K562 (cell line): ENCODE results near the gene PPT2. TPM values are rescaled to one million over a fixed set of nuclear protein-coding genes. Genes with fewer than 3 reads are reported as not detected.

Experiments
- AFF1 ChIP-seq, 2 experiments: fragments of 450-650 bp; IDR thresholded peaks; 2 replicates each; pipeline ENCODE4 v1.6.1; 2018; ENCODE audit warnings: mild to moderate bottlenecking in 2 of 2, low read depth in 1 of 2; ENCODE audit not compliant: partially characterized antibody in 2 of 2
- DPF2 ChIP-seq: fragments of 450-650 bp; IDR thresholded peaks from 2 replicates; pipeline ENCODE4 v1.6.1; 2016
- E2F5 ChIP-seq: sonication (generic); formaldehyde crosslinking; IDR thresholded peaks from 2 replicates; pipeline ENCODE4 v1.8.0; 2022; ENCODE audit warnings: mild to moderate bottlenecking, missing genetic modification reagents
- EP400 ChIP-seq: fragments of 450-650 bp; IDR thresholded peaks from 2 replicates; pipeline ENCODE4 v1.6.1; 2017; ENCODE audit warnings: antibody characterized with exemption, mild to moderate bottlenecking, moderate library complexity
- ETS2 ChIP-seq: IDR thresholded peaks from 2 replicates; pipeline ENCODE4 v1.6.1; 2016; ENCODE audit warnings: borderline replicate concordance, missing genetic modification characterization, mild to moderate bottlenecking, moderate library complexity, missing compliant biosample characterization; ENCODE audit not compliant: poor library complexity, severe bottlenecking
- FOXP1 ChIP-seq: sonication (generic); formaldehyde crosslinking; IDR thresholded peaks from 2 replicates; pipeline ENCODE4 v1.8.0; 2022; ENCODE audit warnings: mild to moderate bottlenecking, missing genetic modification reagents
- KAT8 ChIP-seq: fragments of 450-650 bp; IDR thresholded peaks from 2 replicates; pipeline ENCODE4 v1.6.1; 2016; ENCODE audit warnings: low read depth, mild to moderate bottlenecking
- KDM5B ChIP-seq: fragments of 200-600 bp; sonication (generic); IDR thresholded peaks from 2 replicates; pipeline ENCODE4 v1.6.1; 2012; ENCODE audit warnings: low read depth, mild to moderate bottlenecking, moderate library complexity, low read length, control low read depth, inconsistent platforms; ENCODE audit not compliant: insufficient replicate concordance
- KLF16 ChIP-seq: IDR thresholded peaks from 2 replicates; pipeline ENCODE4 v1.6.1; 2016; ENCODE audit warnings: antibody characterized with exemption
- PHB ChIP-seq: fragments of 250-450 bp; sonication (Bioruptor Pico); IDR thresholded peaks from 2 replicates; pipeline ENCODE4 v1.5.0; 2021
- RFX1 ChIP-seq: fragments of 450-650 bp; IDR thresholded peaks from 2 replicates; pipeline ENCODE4 v1.6.1; 2016; ENCODE audit warnings: mild to moderate bottlenecking, moderate library complexity
- RNF2 ChIP-seq: sonication (generic); IDR thresholded peaks from 2 replicates; pipeline ENCODE4 v1.6.1; 2016
- TBP ChIP-seq: optimal IDR thresholded peaks from 2 replicates; pipeline ENCODE3; 2011; ENCODE audit warnings: low read depth, low read length, improper control_type of control experiment
- TSC22D4 ChIP-seq: fragments of 450-650 bp; IDR thresholded peaks from 2 replicates; pipeline ENCODE4 v1.6.1; 2016; ENCODE audit warnings: missing genetic modification characterization, missing biosample characterization, control low read depth
- ZNF431 ChIP-seq: sonication (generic); formaldehyde crosslinking; IDR thresholded peaks from 2 replicates; pipeline ENCODE4 v1.8.0; 2022; ENCODE audit warnings: mild to moderate bottlenecking, missing genetic modification reagents
- polyA plus RNA-seq, 8 experiments: library from polyadenylated mRNA; depleted of rRNA in 4 of 8; stranded (reverse) in 5 of 8; unstranded in 3 of 8; fragments of >200 nt; fragmentation: Nextera tagmentation in 2 of 8; fragmentation: Illumina TruSeq in 1 of 8; extraction: Ambion mirVana in 2 of 8; extraction: Trizol in 1 of 8; gene quantifications; 2 replicates each; pipeline versions ENCODE4 v1.2.1 to v1.2.3, GENCODE V29; 2011 to 2014; ENCODE audit warnings: inconsistent platforms in 1 of 8, missing spikeins in 1 of 8
- total RNA-seq, 7 experiments: library from RNA; depleted of rRNA in 6 of 7; stranded (reverse); fragments of >200 nt in 6 of 7; fragmentation: Illumina TruSeq in 2 of 7; extraction: Trizol in 2 of 7; gene quantifications; 2 replicates each; pipeline versions ENCODE4 v1.2.1 to v1.2.3, GENCODE V29; 2011 to 2021; ENCODE audit warnings: low replicate concordance in 1 of 7
- TF ChIP-seq, protein P1 (sequence below): IDR thresholded peaks from 3 replicates; pipeline ENCODE4 v1.6.1; 2011; ENCODE audit warnings: borderline replicate concordance, mild to moderate bottlenecking; ENCODE audit not compliant: insufficient read length, insufficient read depth
- TF ChIP-seq, protein P2 (sequence below): sonication (generic); formaldehyde crosslinking; IDR thresholded peaks from 2 replicates; pipeline ENCODE4 v1.8.0; 2022; ENCODE audit warnings: missing genetic modification reagents, mild to moderate bottlenecking, borderline replicate concordance
- TF ChIP-seq, protein P3 (sequence below): fragments of 450-650 bp; IDR thresholded peaks from 2 replicates; pipeline ENCODE4 v1.6.1; 2016; ENCODE audit warnings: antibody characterized with exemption

Gene PPT2
- total and polyA plus RNA-seq, 9 of the 15 experiments (the other 6 are each of a cell fraction or from before 2014, with no cell fraction given): 27.4 to 98.8 (median 69.9) TPM

DNA sequence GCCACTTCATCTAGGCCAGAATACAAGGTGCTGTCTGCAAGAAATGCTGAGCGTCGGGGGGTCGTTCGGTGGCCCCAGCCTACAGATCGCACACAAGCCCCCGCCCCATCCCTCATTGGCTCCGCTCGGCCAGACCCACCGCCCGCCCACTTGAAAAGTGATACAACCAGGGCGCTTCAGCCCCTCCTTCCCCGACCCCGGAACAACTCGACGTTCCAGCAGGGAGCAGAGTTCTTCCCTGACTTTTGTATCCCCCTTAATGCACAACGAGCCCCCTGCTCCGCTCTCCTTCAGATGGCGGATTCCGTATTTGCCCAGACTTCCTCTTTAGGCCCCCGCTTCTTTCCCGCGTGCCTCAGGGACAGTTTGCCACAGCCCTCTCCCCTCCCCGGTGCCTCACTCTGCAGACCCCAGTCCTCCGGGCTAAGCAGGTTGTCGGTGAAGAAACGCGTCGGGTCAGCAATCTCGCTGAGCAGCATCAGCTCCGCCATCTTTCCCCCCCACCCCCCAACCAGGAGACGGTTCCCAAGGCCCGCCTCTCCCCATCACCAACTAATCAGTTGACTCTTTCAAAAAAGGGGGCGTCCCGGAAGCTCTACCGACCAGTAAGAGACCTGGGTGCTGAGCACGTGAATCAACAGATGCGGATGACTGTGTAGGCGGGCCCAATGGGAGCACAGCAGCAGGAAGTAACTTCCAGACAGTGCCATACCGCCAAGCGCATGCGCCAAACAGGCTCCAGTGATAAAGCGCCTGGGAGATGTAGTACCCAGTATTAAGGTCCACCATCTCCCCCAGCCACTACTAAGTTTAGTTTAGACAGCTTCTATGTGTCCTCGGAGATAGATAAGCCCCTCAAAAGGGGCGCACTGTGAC lies 26.0 kb upstream of the PPT2 start, which contains the start of gene ATF6B (continued):
- no peak for TF ChIP-seq PHB (CRISPR knock-in tag)
- TF ChIP-seq EP400: peak; percentile 81
- peak; percentile 75 for TF ChIP-seq RFX1
- TF ChIP-seq, protein P1, sequence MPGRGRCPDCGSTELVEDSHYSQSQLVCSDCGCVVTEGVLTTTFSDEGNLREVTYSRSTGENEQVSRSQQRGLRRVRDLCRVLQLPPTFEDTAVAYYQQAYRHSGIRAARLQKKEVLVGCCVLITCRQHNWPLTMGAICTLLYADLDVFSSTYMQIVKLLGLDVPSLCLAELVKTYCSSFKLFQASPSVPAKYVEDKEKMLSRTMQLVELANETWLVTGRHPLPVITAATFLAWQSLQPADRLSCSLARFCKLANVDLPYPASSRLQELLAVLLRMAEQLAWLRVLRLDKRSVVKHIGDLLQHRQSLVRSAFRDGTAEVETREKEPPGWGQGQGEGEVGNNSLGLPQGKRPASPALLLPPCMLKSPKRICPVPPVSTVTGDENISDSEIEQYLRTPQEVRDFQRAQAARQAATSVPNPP: no peak
- peak in 1 of 2 experiments; percentile 32 for TF ChIP-seq AFF1 (IDR thresholded peaks at IDR 0.05; ENCODE audit: low read depth in 1 of 2, partially characterized antibody in 2 of 2)
- TF ChIP-seq ZNF431 (CRISPR knock-in tag): no peak
- no peak for TF ChIP-seq RNF2
- TF ChIP-seq TSC22D4 (tag): no peak
- TF ChIP-seq KDM5B: peak; percentile 87
- TF ChIP-seq, protein P2, sequence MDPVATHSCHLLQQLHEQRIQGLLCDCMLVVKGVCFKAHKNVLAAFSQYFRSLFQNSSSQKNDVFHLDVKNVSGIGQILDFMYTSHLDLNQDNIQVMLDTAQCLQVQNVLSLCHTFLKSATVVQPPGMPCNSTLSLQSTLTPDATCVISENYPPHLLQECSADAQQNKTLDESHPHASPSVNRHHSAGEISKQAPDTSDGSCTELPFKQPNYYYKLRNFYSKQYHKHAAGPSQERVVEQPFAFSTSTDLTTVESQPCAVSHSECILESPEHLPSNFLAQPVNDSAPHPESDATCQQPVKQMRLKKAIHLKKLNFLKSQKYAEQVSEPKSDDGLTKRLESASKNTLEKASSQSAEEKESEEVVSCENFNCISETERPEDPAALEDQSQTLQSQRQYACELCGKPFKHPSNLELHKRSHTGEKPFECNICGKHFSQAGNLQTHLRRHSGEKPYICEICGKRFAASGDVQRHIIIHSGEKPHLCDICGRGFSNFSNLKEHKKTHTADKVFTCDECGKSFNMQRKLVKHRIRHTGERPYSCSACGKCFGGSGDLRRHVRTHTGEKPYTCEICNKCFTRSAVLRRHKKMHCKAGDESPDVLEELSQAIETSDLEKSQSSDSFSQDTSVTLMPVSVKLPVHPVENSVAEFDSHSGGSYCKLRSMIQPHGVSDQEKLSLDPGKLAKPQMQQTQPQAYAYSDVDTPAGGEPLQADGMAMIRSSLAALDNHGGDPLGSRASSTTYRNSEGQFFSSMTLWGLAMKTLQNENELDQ (CRISPR knock-in tag): no peak
- TF ChIP-seq, protein P3, sequence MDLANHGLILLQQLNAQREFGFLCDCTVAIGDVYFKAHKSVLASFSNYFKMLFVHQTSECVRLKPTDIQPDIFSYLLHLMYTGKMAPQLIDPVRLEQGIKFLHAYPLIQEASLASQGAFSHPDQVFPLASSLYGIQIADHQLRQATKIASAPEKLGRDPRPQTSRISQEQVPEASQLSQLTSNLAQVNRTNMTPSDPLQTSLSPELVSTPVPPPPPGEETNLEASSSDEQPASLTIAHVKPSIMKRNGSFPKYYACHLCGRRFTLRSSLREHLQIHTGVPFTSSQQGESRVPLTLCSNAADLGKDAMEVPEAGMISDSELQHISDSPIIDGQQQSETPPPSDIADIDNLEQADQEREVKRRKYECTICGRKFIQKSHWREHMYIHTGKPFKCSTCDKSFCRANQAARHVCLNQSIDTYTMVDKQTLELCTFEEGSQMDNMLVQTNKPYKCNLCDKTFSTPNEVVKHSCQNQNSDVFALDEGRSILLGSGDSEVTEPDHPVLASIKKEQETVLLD: peak; percentile 85
- no peak for TF ChIP-seq TBP
- no peak for TF ChIP-seq KAT8
- TF ChIP-seq ETS2 (tag): no peak
- TF ChIP-seq E2F5 (CRISPR knock-in tag): no peak
- TF ChIP-seq DPF2: no peak
- TF ChIP-seq FOXP1 (CRISPR knock-in tag): no peak
- no peak for TF ChIP-seq KLF16
